ENCODE measurements around the gene MISP. TPM values are rescaled to one million over a fixed set of nuclear protein-coding genes. Genes with fewer than 3 reads are reported as not detected.

The MISP gene
- total RNA-seq, 1 donor from 2014 or later: 1.1 TPM

GRCh38 chr19:746956-747355 is 4.0 kb upstream of the MISP start:
- DNase-seq (ENCODE audit: low spot score, unreplicated experiment): no peak
- Mint-ChIP-seq H3K9me3 (ENCODE audit: low read depth) (no peaks in the 10 kb centered on the region), H3K36me3 (ENCODE audit: insufficient read depth) (peaks cover 8% of the 10 kb centered on the region), H3K4me1 (ENCODE audit: low read depth) (no peaks in the 10 kb centered on the region), H3K27ac (no peak overlapping the region), H3K4me3 (ENCODE audit: low read depth) (no peak overlapping the region), H3K27me3 (no peaks in the 10 kb centered on the region)
- no peak for TF ChIP-seq CTCF (IDR thresholded peaks at IDR 0.05; ENCODE audit: unreplicated experiment)

GRCh38 chr19:747432-748273 is 3.3 kb upstream of the MISP start:
- DNase-seq (ENCODE audit: low spot score, unreplicated experiment): no peak
- Mint-ChIP-seq H3K4me3 (ENCODE audit: low read depth) (no peak overlapping the region), H3K4me1 (ENCODE audit: low read depth) (no peaks in the 10 kb centered on the region), H3K27me3 (no peaks in the 10 kb centered on the region), H3K27ac (no peak overlapping the region), H3K36me3 (ENCODE audit: insufficient read depth) (peaks cover 8% of the 10 kb centered on the region), H3K9me3 (ENCODE audit: low read depth) (no peaks in the 10 kb centered on the region)
- TF ChIP-seq CTCF (IDR thresholded peaks at IDR 0.05; ENCODE audit: unreplicated experiment): no peak

- H3K27ac Mint-ChIP-seq: no peak overlapping the region
- no peaks in the 10 kb centered on the region for H3K27me3 Mint-ChIP-seq
- DNase-seq (ENCODE audit: low spot score, unreplicated experiment): no peak
- H3K36me3 Mint-ChIP-seq (ENCODE audit: insufficient read depth): peaks cover 8% of the 10 kb centered on the region
- H3K4me3 Mint-ChIP-seq (ENCODE audit: low read depth): no peak overlapping the region
- TF ChIP-seq CTCF (IDR thresholded peaks at IDR 0.05; ENCODE audit: unreplicated experiment): no peak
- peaks cover 3% of the 10 kb centered on the region for H3K4me1 Mint-ChIP-seq (ENCODE audit: low read depth)
- no peaks in the 10 kb centered on the region for H3K9me3 Mint-ChIP-seq (ENCODE audit: low read depth)
These were observed 2.7 kb upstream of the MISP start for GRCh38 chr19:748274-748598.

- no peak overlapping the region for H3K4me3 Mint-ChIP-seq (ENCODE audit: low read depth)
- H3K36me3 Mint-ChIP-seq (ENCODE audit: insufficient read depth): peaks cover 3% of the 10 kb centered on the region
- H3K27ac Mint-ChIP-seq: no peak overlapping the region
- H3K9me3 Mint-ChIP-seq (ENCODE audit: low read depth): no peaks in the 10 kb centered on the region
- TF ChIP-seq CTCF (IDR thresholded peaks at IDR 0.05; ENCODE audit: unreplicated experiment): no peak
- H3K4me1 Mint-ChIP-seq (ENCODE audit: low read depth): peaks cover 3% of the 10 kb centered on the region
- H3K27me3 Mint-ChIP-seq: no peaks in the 10 kb centered on the region
- DNase-seq (ENCODE audit: low spot score, unreplicated experiment): no peak
These were observed 1.1 kb upstream of the MISP start for GRCh38 chr19:749811-750210.

GRCh38 chr19:751501-752341 is 809 bp downstream of the MISP start:
- Mint-ChIP-seq H3K27me3 (no peaks in the 10 kb centered on the region), H3K4me1 (ENCODE audit: low read depth) (peaks cover 3% of the 10 kb centered on the region), H3K4me3 (ENCODE audit: low read depth) (no peak overlapping the region), H3K27ac (peak overlapping the region; percentile 37), H3K9me3 (ENCODE audit: low read depth) (no peaks in the 10 kb centered on the region), H3K36me3 (ENCODE audit: insufficient read depth) (no peaks in the 10 kb centered on the region)
- DNase-seq (ENCODE audit: low spot score, unreplicated experiment): no peak
- TF ChIP-seq CTCF (IDR thresholded peaks at IDR 0.05; ENCODE audit: unreplicated experiment): no peak
